RWPE1 (cell line): ENCODE data around the gene NINJ2.

Experiments used
- CTCF ChIA-PET: fragments of 350-600 bp; sonication (Branson Sonifier 250); formaldehyde crosslinking; extraction: SDS; loops from one replicate; lab custom pipeline; 2021; lab: Yijun Ruan, JAX
- POLR2A ChIA-PET: fragments of 400-600 bp; formaldehyde crosslinking; extraction: SDS; loops from one replicate; lab custom pipeline; 2020; ENCODE audit warnings: antibody characterized with exemption; ENCODE audit not compliant: low non-redundant PET; lab: Yijun Ruan, JAX
- DNase-seq: peaks from one replicate; pipeline ENCODE4 v3.0.0; 2012; ENCODE audit warnings: low spot score
- H3K27ac ChIP-seq: fragments of 450-650 bp; 2 replicates; pipeline ENCODE4 v1.5.1; 2017
- CTCF ChIP-seq: fragments of 450-650 bp; conservative IDR thresholded peaks from 2 replicates; pipeline ENCODE4 v1.5.1; 2017; ENCODE audit warnings: low read depth, mild to moderate bottlenecking

The NINJ2 gene

GRCh38 chr12:535396-535795, 127.8 kb downstream of the NINJ2 start:
- ChIA-PET CTCF (interaction anchor here (0.6 to 1.5 kb wide), 2 partner anchors 12 to 77 kb away, joined by 6 read pairs; no protein-coding TSS in a partner anchor), POLR2A (no interaction called here)
- no peak overlapping the region for H3K27ac ChIP-seq
- DNase-seq = no peak
- no peak for TF ChIP-seq CTCF

- CTCF ChIA-PET = no interaction called here
- POLR2A ChIA-PET = no interaction called here
- H3K27ac ChIP-seq = no peak overlapping the region
- DNase-seq = no peak
- no peak for TF ChIP-seq CTCF
Observed at GRCh38 chr12:534216-534615, 129.0 kb downstream of the NINJ2 start.

- CTCF ChIA-PET = interaction anchor here (1.0 to 1.1 kb wide), 2 partner anchors 13 to 48 kb away, joined by 3 to 7 read pairs; no protein-coding TSS in a partner anchor
- POLR2A ChIA-PET = no interaction called here
- TF ChIP-seq CTCF = no peak
- H3K27ac ChIP-seq = no peak overlapping the region
- DNase-seq = no peak
Observed at GRCh38 chr12:533718-534117, 129.5 kb downstream of the NINJ2 start.

GRCh38 chr12:532908-533565, 130.2 kb downstream of the NINJ2 start:
- DNase-seq = peak; percentile 44

GRCh38 chr12:531951-532585, 131.2 kb downstream of the NINJ2 start:
- no peak for DNase-seq
- CTCF ChIA-PET = interaction anchor here (1.1 kb wide), 1 partner anchor 90 kb away, joined by 3 read pairs; no protein-coding TSS in a partner anchor
- TF ChIP-seq CTCF = no peak
- no peak overlapping the region for H3K27ac ChIP-seq
- POLR2A ChIA-PET = no interaction called here

More at GRCh38 chr12:532908-533565, 130.2 kb downstream of the NINJ2 start:
- CTCF ChIA-PET = interaction anchor here (1.0 to 1.1 kb wide), 2 partner anchors 14 to 47 kb away, joined by 3 to 7 read pairs; no protein-coding TSS in a partner anchor
- POLR2A ChIA-PET = interaction anchor here (0.6 kb wide), 1 partner anchor 131 kb away, joined by 3 read pairs; no protein-coding TSS in a partner anchor
- no peak overlapping the region for H3K27ac ChIP-seq
- no peak for TF ChIP-seq CTCF

- no peak for DNase-seq
- no peak overlapping the region for H3K27ac ChIP-seq
- POLR2A ChIA-PET = no interaction called here
- CTCF ChIA-PET = interaction anchor here (0.6 to 1.2 kb wide), 2 partner anchors 17 to 44 kb away, joined by 3 read pairs; no protein-coding TSS in a partner anchor
- no peak for TF ChIP-seq CTCF
Observed at GRCh38 chr12:530821-531220, 132.4 kb downstream of the NINJ2 start.
